H1 (cell line): ENCODE data around the gene HPN. TPM values are rescaled to one million over a fixed set of nuclear protein-coding genes. Genes with fewer than 3 reads are reported as not detected.

Experiments used
- BRCA1 ChIP-seq: IDR thresholded peaks from 2 replicates; pipeline ENCODE4 v1.6.1; 2012; ENCODE audit warnings: low read depth, low read length, improper control_type of control experiment
- CHD1 ChIP-seq: IDR thresholded peaks from 2 replicates; pipeline ENCODE4 v1.6.1; 2012; ENCODE audit warnings: low read depth, low read length, improper control_type of control experiment
- CHD2 ChIP-seq: IDR thresholded peaks from 2 replicates; pipeline ENCODE4 v1.6.1; 2012; ENCODE audit warnings: low read length, improper control_type of control experiment
- SIN3A ChIP-seq, 2 experiments: IDR thresholded peaks in 1 of 2; conservative IDR thresholded peaks in 1 of 2; 2 replicates each; pipeline ENCODE4 v1.6.1; 2011 to 2012; ENCODE audit warnings: low read length in 2 of 2, improper control_type of control experiment in 1 of 2, low read depth in 1 of 2, mild to moderate bottlenecking in 1 of 2
- SIX5 ChIP-seq: IDR thresholded peaks from 2 replicates; pipeline ENCODE4 v1.6.1; 2011; ENCODE audit warnings: mild to moderate bottlenecking, low read depth, low read length
- TAF7 ChIP-seq: optimal IDR thresholded peaks from 2 replicates; pipeline ENCODE3; 2011; ENCODE audit warnings: low read depth, mild to moderate bottlenecking, inconsistent platforms, low read length, moderate library complexity, borderline replicate concordance
- ZNF274 ChIP-seq: IDR thresholded peaks from 2 replicates; pipeline ENCODE4 v1.7.0; 2012; ENCODE audit warnings: low read length, borderline replicate concordance; ENCODE audit errors: extremely low read depth
- polyA plus RNA-seq, 7 experiments: library from polyadenylated mRNA; depleted of rRNA in 3 of 7; stranded (reverse) in 5 of 7; unstranded in 2 of 7; fragments of >200 nt in 5 of 7; fragments of 200-250 nt in 2 of 7; gene quantifications; 1 replicate in 5 of 7; 2 replicates in 1 of 7; 4 replicates in 1 of 7; pipeline versions ENCODE4 v1.2.1 to v1.2.3, GENCODE V29; 2011 to 2013; ENCODE audit warnings: missing spikeins in 2 of 7, mixed read lengths in 2 of 7
- total RNA-seq: library from RNA; stranded (reverse); fragmentation: NEBNext Ultra II Directional; extraction: Animal tissue kit (Norgen Biotek cat#: 25700); gene quantifications from 2 replicates; pipeline ENCODE4 v1.2.1, GENCODE V29; 2021

The HPN gene
- total and polyA plus RNA-seq, 2 of the 8 experiments (the other 6 are each of a cell fraction or from before 2014, with no cell fraction given), result 14.7 to 33.7 TPM

DNA sequence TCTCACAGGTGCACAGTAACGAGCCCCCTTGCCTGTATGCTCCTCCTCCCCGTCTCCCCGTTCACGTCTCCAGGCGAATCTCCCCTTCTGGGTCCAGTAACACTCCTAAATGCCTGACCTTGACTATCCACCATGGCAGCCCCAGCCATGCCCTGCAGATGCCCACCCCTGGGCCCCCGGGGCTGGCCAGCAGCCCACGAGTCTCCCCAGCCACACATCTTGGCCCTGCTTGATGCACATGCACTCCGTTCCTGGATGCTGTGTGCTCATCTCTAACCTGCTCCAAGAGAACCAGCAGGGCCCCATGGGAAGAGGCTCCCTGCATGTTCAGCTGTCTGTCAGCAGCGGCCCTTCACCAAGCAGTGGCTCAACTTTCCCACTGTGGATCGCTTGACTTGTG, 32.0 kb downstream of the HPN start (continued):
- TF ChIP-seq BRCA1, result no peak
- no peak for TF ChIP-seq SIN3A (conservative IDR thresholded peaks at IDR 0.05 in 1 of 2, IDR thresholded peaks at IDR 0.05 in 1 of 2; ENCODE audit: low read depth in 1 of 2, low read length in 2 of 2)
- no peak for TF ChIP-seq CHD1
- no peak for TF ChIP-seq ZNF274
- no peak for TF ChIP-seq SIX5
- no peak for TF ChIP-seq CHD2
- TF ChIP-seq TAF7, result no peak
